ENCODE results near the gene ING2. TPM values are rescaled to one million over a fixed set of nuclear protein-coding genes. Genes with fewer than 3 reads are reported as not detected.

ING2 gene
- total RNA-seq, 4 donors from 2014 or later: 15.4 to 16.9 TPM; not detected in 2

DNA sequence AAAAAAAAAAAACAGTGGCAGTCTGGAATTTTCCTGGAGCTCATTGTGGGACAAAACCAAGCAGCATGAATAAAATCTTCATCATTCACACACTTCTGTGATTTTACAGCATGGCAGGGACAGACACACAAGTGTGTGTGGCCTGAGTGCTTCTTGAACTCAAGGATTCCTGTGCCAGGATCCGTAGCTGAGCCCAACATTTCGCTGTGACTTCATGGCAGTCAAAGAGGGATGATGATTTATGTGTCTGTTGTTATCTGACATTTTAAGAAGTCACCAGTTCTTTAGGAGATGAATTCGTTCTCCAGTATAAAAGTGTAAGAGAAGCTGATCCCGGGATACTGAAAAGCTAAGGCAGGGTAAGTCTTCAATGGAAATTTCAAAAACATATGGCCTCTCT, 57.0 kb downstream of the ING2 start:
- no peak for DNase-seq
- in situ Hi-C loops (cut with MboI; ENCODE audit: low pct_ligation_motif_present in 1 of 4, low pct_unique_long_range_greater_than_20kb in 1 of 4, low sequenced_read_pairs in 3 of 4): no loop called here

More for the DNA sequence above, 57.0 kb downstream of the ING2 start:
- Histone ChIP-seq H3K4me3 (no peak overlapping the region), H3K4me1 (no peaks in the 10 kb centered on the region), H3K36me3 (no peaks in the 10 kb centered on the region), H3K27ac (no peak overlapping the region), H3K9me3 (no peaks in the 10 kb centered on the region), H3K27me3 (peaks cover 3% of the 10 kb centered on the region)
- intact Hi-C loops (cut with DNase I; ENCODE audit: low total_unique reads): no loop called here
- 39 to 64% methylated on average over 2 to 4 of the region's 4 CpGs for WGBS, 2 donors (ENCODE audit: low coverage in 1 of 2)
- TF ChIP-seq EP300 (IDR thresholded peaks at IDR 0.05; ENCODE audit: low read depth) (no peak), POLR2A (IDR thresholded peaks at IDR 0.05) (no peak), POLR2AphosphoS5 (IDR thresholded peaks at IDR 0.05) (no peak)
- TF ChIP-seq, protein P1, sequence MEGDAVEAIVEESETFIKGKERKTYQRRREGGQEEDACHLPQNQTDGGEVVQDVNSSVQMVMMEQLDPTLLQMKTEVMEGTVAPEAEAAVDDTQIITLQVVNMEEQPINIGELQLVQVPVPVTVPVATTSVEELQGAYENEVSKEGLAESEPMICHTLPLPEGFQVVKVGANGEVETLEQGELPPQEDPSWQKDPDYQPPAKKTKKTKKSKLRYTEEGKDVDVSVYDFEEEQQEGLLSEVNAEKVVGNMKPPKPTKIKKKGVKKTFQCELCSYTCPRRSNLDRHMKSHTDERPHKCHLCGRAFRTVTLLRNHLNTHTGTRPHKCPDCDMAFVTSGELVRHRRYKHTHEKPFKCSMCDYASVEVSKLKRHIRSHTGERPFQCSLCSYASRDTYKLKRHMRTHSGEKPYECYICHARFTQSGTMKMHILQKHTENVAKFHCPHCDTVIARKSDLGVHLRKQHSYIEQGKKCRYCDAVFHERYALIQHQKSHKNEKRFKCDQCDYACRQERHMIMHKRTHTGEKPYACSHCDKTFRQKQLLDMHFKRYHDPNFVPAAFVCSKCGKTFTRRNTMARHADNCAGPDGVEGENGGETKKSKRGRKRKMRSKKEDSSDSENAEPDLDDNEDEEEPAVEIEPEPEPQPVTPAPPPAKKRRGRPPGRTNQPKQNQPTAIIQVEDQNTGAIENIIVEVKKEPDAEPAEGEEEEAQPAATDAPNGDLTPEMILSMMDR (IDR thresholded peaks at IDR 0.05): no peak

Other genes starting within 250 kb of the ING2 start
- gene CLDN22, start 184.8 kb upstream of the ING2 start, total RNA-seq: not detected
- not detected for gene CLDN24, start 182.6 kb upstream of the ING2 start, total RNA-seq
- gene CDKN2AIP, start 60.4 kb upstream of the ING2 start, total RNA-seq: 10 to 100 TPM; 13.9 to 26.2 (median 24.7) TPM
- gene RWDD4, start 154.1 kb downstream of the ING2 start, total RNA-seq: 10 to 100 TPM in 2 of 4 donors, 1 to 10 TPM in 2; 4.1 to 16.9 (median 11.6) TPM
- gene TRAPPC11, start 154.2 kb downstream of the ING2 start, total RNA-seq: 10 to 100 TPM; 47.8 to 61.1 (median 52.1) TPM

Measured in transverse colon (tissue), 4 donors.